Measurements from ENCODE around the gene IZUMO1.
"Not testable (repeated sequence)": the region's sequence is repeated elsewhere in the genome, so short reads cannot be mapped to it uniquely, and the experiment has no call there.

IZUMO1 gene

GRCh38 chr19:48718711-48719231, 27.9 kb downstream of the IZUMO1 start:
- TF ChIP-seq, protein P1, sequence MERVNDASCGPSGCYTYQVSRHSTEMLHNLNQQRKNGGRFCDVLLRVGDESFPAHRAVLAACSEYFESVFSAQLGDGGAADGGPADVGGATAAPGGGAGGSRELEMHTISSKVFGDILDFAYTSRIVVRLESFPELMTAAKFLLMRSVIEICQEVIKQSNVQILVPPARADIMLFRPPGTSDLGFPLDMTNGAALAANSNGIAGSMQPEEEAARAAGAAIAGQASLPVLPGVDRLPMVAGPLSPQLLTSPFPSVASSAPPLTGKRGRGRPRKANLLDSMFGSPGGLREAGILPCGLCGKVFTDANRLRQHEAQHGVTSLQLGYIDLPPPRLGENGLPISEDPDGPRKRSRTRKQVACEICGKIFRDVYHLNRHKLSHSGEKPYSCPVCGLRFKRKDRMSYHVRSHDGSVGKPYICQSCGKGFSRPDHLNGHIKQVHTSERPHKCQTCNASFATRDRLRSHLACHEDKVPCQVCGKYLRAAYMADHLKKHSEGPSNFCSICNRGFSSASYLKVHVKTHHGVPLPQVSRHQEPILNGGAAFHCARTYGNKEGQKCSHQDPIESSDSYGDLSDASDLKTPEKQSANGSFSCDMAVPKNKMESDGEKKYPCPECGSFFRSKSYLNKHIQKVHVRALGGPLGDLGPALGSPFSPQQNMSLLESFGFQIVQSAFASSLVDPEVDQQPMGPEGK (CRISPR knock-in tag; IDR thresholded peaks at IDR 0.05; ENCODE audit: borderline replicate concordance), result no peak
- TF ChIP-seq GLIS3 (CRISPR knock-in tag; IDR thresholded peaks at IDR 0.05) (no peak), OSR1 (CRISPR knock-in tag; IDR thresholded peaks at IDR 0.05) (no peak), RARB (CRISPR knock-in tag; IDR thresholded peaks at IDR 0.05) (no peak), ESRRG (CRISPR knock-in tag; IDR thresholded peaks at IDR 0.05) (no peak), CSRNP3 (CRISPR knock-in tag; IDR thresholded peaks at IDR 0.05) (no peak), ZC3H10 (CRISPR knock-in tag; IDR thresholded peaks at IDR 0.05) (no peak), ZFP30 (CRISPR knock-in tag; IDR thresholded peaks at IDR 0.05) (no peak)
- ATAC-seq, result no peak

GRCh38 chr19:48718106-48718505, 28.6 kb downstream of the IZUMO1 start:
- not testable (repeated sequence) for ATAC-seq

DNA sequence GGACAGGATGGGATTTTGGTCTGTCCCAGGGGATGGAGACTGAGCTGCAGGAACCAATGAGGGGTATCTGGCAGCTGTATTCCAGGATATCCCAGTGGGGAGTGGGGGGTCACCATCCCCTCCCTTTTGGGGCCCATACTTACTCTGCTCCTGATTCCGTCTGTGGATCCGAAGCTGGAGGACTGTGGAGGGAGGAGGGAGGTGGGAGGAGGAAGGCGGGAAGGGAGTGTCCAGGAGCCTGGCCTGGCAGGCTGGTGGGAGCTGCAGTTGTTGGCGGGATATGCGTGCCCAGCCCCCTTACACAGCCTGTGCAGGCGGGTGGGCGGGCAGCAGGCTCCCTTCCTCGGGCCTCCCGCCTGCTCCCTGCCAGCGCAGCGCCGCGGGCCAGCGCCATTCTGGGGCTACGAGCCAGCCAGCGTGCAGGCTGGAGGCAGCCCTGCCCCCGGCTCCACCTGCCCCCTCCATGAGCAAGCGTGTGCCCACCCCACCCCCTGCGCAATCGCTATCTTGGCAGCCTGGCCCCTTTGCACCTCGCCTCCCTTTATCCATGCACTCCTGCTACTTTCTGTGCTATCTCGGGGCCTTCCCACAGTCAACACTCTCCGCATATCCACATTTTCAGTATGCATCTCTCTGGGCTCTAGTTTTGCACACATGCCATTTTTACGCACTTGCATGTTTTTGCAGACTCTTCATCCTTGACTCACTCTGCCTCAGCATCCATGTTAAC, 30.0 kb downstream of the IZUMO1 start:
- ATAC-seq, result peak; percentile 5
- TF ChIP-seq BACH2 (CRISPR knock-in tag; IDR thresholded peaks at IDR 0.05; ENCODE audit: borderline replicate concordance) (no peak), ZC3H10 (CRISPR knock-in tag; IDR thresholded peaks at IDR 0.05) (no peak), PPARA (CRISPR knock-in tag; IDR thresholded peaks at IDR 0.05; ENCODE audit: borderline replicate concordance) (no peak), SNAI2 (CRISPR knock-in tag; IDR thresholded peaks at IDR 0.05) (no peak), ZNF8 (CRISPR knock-in tag; IDR thresholded peaks at IDR 0.05) (no peak), GLIS3 (CRISPR knock-in tag; IDR thresholded peaks at IDR 0.05) (no peak), ZNF565 (CRISPR knock-in tag; conservative IDR thresholded peaks at IDR 0.05; ENCODE audit: low read depth) (no peak), ARNTL (CRISPR knock-in tag; IDR thresholded peaks at IDR 0.05; ENCODE audit: borderline replicate concordance, low read depth) (no peak), CSRNP3 (CRISPR knock-in tag; IDR thresholded peaks at IDR 0.05) (no peak), ESRRG (CRISPR knock-in tag; IDR thresholded peaks at IDR 0.05) (no peak), ZFP30 (CRISPR knock-in tag; IDR thresholded peaks at IDR 0.05) (no peak), TSHZ2 (CRISPR knock-in tag; IDR thresholded peaks at IDR 0.05) (no peak)
- TF ChIP-seq, protein P2, sequence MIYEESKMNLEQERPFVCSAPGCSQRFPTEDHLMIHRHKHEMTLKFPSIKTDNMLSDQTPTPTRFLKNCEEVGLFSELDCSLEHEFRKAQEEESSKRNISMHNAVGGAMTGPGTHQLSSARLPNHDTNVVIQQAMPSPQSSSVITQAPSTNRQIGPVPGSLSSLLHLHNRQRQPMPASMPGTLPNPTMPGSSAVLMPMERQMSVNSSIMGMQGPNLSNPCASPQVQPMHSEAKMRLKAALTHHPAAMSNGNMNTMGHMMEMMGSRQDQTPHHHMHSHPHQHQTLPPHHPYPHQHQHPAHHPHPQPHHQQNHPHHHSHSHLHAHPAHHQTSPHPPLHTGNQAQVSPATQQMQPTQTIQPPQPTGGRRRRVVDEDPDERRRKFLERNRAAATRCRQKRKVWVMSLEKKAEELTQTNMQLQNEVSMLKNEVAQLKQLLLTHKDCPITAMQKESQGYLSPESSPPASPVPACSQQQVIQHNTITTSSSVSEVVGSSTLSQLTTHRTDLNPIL (CRISPR knock-in tag; IDR thresholded peaks at IDR 0.05; ENCODE audit: low read depth), result no peak
- TF ChIP-seq, protein P1 (CRISPR knock-in tag; IDR thresholded peaks at IDR 0.05; ENCODE audit: borderline replicate concordance), result no peak

All from SK-N-SH treated with all-trans-retinoic acid at 6 μM for 48 hours (cell line).